ENCODE measurements around the gene ZNF112.
A peak's percentile ranks its signal among the peaks of the same experiment; 100 is the strongest.

Gene ZNF112

DNA sequence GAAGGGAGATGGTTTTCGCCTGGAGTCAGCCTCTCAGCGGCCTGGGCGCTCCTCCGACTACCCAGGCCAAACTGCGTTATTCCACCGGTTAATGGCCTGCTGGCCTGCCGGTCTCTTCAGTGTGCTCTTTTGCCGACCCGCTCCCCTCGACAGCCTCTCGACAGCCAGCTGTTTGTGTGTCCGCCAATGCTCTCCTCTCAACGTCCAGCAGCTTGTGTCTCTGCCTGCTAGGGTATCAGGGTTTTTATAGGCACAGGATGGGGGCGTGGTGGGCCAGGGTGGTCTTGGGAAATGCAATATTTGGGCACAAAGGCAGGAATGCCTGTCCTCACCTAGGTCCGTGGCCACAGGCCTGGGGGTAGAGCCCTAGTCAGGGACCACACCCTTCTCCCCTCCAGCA is 50.2 kb downstream of the ZNF112 start:
- H3K4me3 ChIP-seq (ENCODE audit: low read depth, low read length): no peak overlapping the region
- TF ChIP-seq, protein P1, sequence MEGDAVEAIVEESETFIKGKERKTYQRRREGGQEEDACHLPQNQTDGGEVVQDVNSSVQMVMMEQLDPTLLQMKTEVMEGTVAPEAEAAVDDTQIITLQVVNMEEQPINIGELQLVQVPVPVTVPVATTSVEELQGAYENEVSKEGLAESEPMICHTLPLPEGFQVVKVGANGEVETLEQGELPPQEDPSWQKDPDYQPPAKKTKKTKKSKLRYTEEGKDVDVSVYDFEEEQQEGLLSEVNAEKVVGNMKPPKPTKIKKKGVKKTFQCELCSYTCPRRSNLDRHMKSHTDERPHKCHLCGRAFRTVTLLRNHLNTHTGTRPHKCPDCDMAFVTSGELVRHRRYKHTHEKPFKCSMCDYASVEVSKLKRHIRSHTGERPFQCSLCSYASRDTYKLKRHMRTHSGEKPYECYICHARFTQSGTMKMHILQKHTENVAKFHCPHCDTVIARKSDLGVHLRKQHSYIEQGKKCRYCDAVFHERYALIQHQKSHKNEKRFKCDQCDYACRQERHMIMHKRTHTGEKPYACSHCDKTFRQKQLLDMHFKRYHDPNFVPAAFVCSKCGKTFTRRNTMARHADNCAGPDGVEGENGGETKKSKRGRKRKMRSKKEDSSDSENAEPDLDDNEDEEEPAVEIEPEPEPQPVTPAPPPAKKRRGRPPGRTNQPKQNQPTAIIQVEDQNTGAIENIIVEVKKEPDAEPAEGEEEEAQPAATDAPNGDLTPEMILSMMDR (conservative IDR thresholded peaks at IDR 0.05; ENCODE audit: low read depth, low read length): no peak
- no peak for DNase-seq (ENCODE audit: low read depth)

DNA sequence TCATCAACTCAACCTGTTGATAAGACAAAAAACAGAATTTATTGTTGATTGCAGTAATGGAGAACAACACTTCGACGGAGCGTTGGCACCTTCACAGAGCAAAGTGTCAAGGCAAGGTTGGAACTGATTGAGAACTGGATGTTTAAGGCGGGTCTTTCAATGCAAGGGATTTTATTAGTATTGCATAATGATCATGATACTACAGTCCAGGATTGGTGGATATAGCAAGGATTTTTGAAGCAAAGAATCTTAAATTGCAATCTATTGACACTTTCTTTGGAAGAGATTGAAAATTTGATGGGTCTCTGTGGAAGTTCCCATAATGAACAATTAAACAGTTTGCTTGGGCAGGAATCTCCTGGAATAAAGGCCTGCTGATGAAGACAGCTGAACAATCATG is 51.0 kb downstream of the ZNF112 start:
- peak overlapping the region; percentile 83 for H3K4me3 ChIP-seq (ENCODE audit: low read depth, low read length)
- DNase-seq (ENCODE audit: low read depth): no peak
- TF ChIP-seq, protein P1 (conservative IDR thresholded peaks at IDR 0.05; ENCODE audit: low read depth, low read length): no peak

DNA sequence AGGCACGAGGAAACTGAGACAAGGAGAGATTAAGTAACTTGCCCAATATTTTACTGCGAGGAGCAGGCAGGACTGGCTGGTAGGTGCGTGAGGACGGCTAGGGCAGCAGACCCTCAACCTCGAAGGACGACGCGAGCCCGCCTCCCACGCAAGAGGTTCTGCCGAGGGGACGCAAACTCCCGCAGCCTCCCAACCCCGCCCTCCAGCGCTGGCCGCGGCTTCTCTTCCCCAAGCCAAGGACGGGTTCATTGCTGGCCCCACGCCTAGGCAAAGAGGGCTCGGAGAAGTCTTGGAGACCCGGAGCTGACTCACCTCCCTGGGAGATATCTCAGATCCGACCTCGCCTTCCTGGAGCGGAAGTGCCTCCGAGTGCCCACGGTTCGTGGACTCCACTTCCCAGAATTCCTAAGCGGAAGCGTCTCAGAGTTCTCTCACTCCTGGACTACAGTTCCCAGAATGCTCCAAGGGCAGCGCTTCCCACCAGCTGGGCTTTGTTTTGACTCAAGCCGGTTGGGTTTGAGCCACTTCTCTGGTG is 51.8 kb downstream of the ZNF112 start, which contains the start of gene ZNF235:
Gene ZNF235, minus strand, starts transcription at position 367 of the 535 bp plus-strand sequence. CDS start 1,621 bp downstream, outside the sequence.
- peak; percentile 98 for DNase-seq (ENCODE audit: low read depth)
- TF ChIP-seq, protein P1 (conservative IDR thresholded peaks at IDR 0.05; ENCODE audit: low read depth, low read length): no peak
- peak within 1 kb of the TSS; percentile 83 for H3K4me3 ChIP-seq (ENCODE audit: low read depth, low read length)

DNA sequence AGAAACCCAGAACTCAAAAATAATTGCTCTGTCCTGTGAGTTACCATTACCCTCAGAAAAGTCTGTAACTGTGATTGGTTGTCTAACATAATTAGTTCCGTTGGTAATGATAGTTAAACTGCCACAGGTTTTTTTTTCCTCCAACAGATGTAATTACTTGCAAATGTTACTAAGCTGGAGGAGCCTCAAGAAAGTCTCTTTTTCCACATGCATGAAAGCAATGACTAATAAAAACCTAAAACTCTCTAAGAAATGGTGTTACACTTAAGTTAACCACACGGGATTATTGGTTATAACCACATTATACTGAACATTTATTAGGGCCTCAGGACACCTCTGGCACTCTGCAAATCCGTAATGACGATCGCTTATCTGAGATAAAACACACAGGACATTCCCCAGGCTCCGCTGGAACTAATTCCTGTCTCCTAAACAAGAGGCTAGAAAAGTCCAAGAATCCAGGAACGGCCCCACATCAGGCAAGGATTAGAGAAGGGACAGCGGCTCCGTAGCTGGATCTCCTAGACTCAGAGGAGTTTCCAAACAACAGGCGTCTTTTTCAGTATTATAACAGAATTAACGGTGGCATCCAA is 52.4 kb downstream of the ZNF112 start:
- peak overlapping the region; percentile 83 for H3K4me3 ChIP-seq (ENCODE audit: low read depth, low read length)
- DNase-seq (ENCODE audit: low read depth): no peak
- TF ChIP-seq, protein P1 (conservative IDR thresholded peaks at IDR 0.05; ENCODE audit: low read depth, low read length): no peak

- TF ChIP-seq, protein P1 (conservative IDR thresholded peaks at IDR 0.05; ENCODE audit: low read depth, low read length): no peak
- no peak for DNase-seq (ENCODE audit: low read depth)
- H3K4me3 ChIP-seq (ENCODE audit: low read depth, low read length): no peak overlapping the region
Measured at GRCh38 chr19:44303320-44303719, 53.2 kb downstream of the ZNF112 start.

DNA sequence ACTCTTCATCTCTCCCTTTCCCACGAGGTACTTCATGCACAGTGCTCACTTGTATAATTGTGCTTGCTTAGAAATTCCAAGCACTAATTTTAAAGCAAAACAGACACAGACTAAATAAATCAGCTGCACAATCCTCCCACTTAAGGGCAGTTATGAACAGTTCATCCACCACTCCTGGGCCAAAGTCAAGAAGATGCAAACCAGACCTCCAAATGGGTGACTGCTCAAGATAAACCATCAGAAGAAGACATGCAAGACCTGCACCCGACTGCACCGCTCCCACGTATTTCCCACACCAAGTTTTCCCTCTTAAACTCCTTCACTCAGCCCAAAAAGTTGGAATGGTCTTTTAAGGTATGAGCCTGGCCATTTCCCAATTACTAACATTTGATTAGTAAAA is 71.5 kb downstream of the ZNF112 start:
- H3K4me3 ChIP-seq (ENCODE audit: low read depth, low read length): no peak overlapping the region
- no peak for DNase-seq (ENCODE audit: low read depth)
- TF ChIP-seq, protein P1 (conservative IDR thresholded peaks at IDR 0.05; ENCODE audit: low read depth, low read length): no peak

DNA sequence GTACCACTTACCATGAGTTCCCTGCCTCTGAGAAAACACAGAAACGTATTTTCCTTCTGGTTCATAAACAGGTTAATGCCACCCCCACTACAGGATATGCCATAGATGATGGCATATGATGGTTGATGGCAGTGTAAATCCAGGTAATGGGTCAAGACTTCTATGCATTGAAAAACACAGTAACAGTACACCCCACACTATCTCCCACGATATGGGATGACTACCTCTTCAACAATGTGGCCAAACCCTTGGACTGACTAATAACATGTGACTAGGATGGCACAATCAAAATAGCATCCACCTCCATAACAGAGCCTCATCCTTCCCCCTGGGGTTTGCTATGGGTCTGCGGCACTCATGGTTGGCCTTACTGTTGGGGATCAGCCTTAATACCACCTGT is 73.6 kb downstream of the ZNF112 start:
- H3K4me3 ChIP-seq (ENCODE audit: low read depth, low read length): no peak overlapping the region
- TF ChIP-seq, protein P1 (conservative IDR thresholded peaks at IDR 0.05; ENCODE audit: low read depth, low read length): no peak
- DNase-seq (ENCODE audit: low read depth): no peak
